Activated T-cell treated with anti-CD3 and anti-CD28 coated beads, Interleukin-2, amount 50 U/mL, for 24 hours (primary cell): ENCODE results near the gene MMEL1.

Experiments
- DNase-seq: peaks from one replicate; pipeline ENCODE4 v3.0.0-alpha.2; 2020
- H3K27ac Mint-ChIP-seq: 2 replicates; pipeline ENCODE4 v1.8.0; 2020; ENCODE audit warnings: mild to moderate bottlenecking, mixed read lengths
- H3K27me3 Mint-ChIP-seq: 2 replicates; pipeline ENCODE4 v1.8.0; 2020; ENCODE audit warnings: mixed read lengths
- H3K36me3 Mint-ChIP-seq: 2 replicates; pipeline ENCODE4 v1.8.0; 2020; ENCODE audit warnings: low read depth, mixed read lengths
- H3K4me1 Mint-ChIP-seq: 2 replicates; pipeline ENCODE4 v1.8.0; 2020; ENCODE audit warnings: low read depth, mixed read lengths
- H3K4me3 Mint-ChIP-seq: 2 replicates; pipeline ENCODE4 v1.8.0; 2020; ENCODE audit warnings: mild to moderate bottlenecking, moderate library complexity, mixed read lengths
- H3K9me3 Mint-ChIP-seq: 2 replicates; pipeline ENCODE4 v1.8.0; 2020; ENCODE audit warnings: mixed read lengths

Gene MMEL1

GRCh38 chr1:2646837-2647236 is 14.0 kb upstream of the MMEL1 start:
- no peak overlapping the region for H3K4me3 Mint-ChIP-seq
- no peak for DNase-seq
- H3K27ac Mint-ChIP-seq = no peak overlapping the region

GRCh38 chr1:2645776-2646175 is 13.0 kb upstream of the MMEL1 start:
- Mint-ChIP-seq H3K4me1 (peaks cover 11% of the 10 kb centered on the region), H3K27me3 (no peaks in the 10 kb centered on the region), H3K4me3 (no peak overlapping the region), H3K36me3 (peaks cover 3% of the 10 kb centered on the region), H3K9me3 (peaks cover 12% of the 10 kb centered on the region), H3K27ac (no peak overlapping the region)
- DNase-seq = peak; percentile 13

More at GRCh38 chr1:2646837-2647236, 14.0 kb upstream of the MMEL1 start:
- H3K4me1 Mint-ChIP-seq = peaks cover 11% of the 10 kb centered on the region
- peaks cover 8% of the 10 kb centered on the region for H3K27me3 Mint-ChIP-seq
- peaks cover 12% of the 10 kb centered on the region for H3K9me3 Mint-ChIP-seq
- peaks cover 3% of the 10 kb centered on the region for H3K36me3 Mint-ChIP-seq

GRCh38 chr1:2645143-2645542 is 12.3 kb upstream of the MMEL1 start:
- H3K4me1 Mint-ChIP-seq = peaks cover 11% of the 10 kb centered on the region
- H3K27ac Mint-ChIP-seq = no peak overlapping the region
- DNase-seq = peak; percentile 21
- no peaks in the 10 kb centered on the region for H3K27me3 Mint-ChIP-seq
- peaks cover 12% of the 10 kb centered on the region for H3K9me3 Mint-ChIP-seq
- peaks cover 3% of the 10 kb centered on the region for H3K36me3 Mint-ChIP-seq
- H3K4me3 Mint-ChIP-seq = no peak overlapping the region

- Mint-ChIP-seq H3K27ac (no peak overlapping the region), H3K4me3 (no peak overlapping the region), H3K9me3 (peaks cover 12% of the 10 kb centered on the region), H3K36me3 (peaks cover 3% of the 10 kb centered on the region), H3K4me1 (peaks cover 11% of the 10 kb centered on the region), H3K27me3 (no peaks in the 10 kb centered on the region)
- peak; percentile 25 for DNase-seq
These were observed 11.8 kb upstream of the MMEL1 start for GRCh38 chr1:2644591-2645101.

- H3K27ac Mint-ChIP-seq = no peak overlapping the region
- H3K36me3 Mint-ChIP-seq = peaks cover 3% of the 10 kb centered on the region
- peak; percentile 26 for DNase-seq
- no peak overlapping the region for H3K4me3 Mint-ChIP-seq
- peaks cover 11% of the 10 kb centered on the region for H3K4me1 Mint-ChIP-seq
- no peaks in the 10 kb centered on the region for H3K27me3 Mint-ChIP-seq
- H3K9me3 Mint-ChIP-seq = peaks cover 12% of the 10 kb centered on the region
These were observed 11.4 kb upstream of the MMEL1 start for GRCh38 chr1:2644171-2644570.

- peaks cover 11% of the 10 kb centered on the region for H3K4me1 Mint-ChIP-seq
- H3K27me3 Mint-ChIP-seq = no peaks in the 10 kb centered on the region
- no peak overlapping the region for H3K27ac Mint-ChIP-seq
- peaks cover 3% of the 10 kb centered on the region for H3K36me3 Mint-ChIP-seq
- H3K9me3 Mint-ChIP-seq = peaks cover 12% of the 10 kb centered on the region
- DNase-seq = peak; percentile 30
- peak overlapping the region; percentile 50 for H3K4me3 Mint-ChIP-seq
These were observed 10.7 kb upstream of the MMEL1 start for GRCh38 chr1:2643414-2644077.

GRCh38 chr1:2642560-2643413 is 10.0 kb upstream of the MMEL1 start:
- Mint-ChIP-seq H3K9me3 (peaks cover 7% of the 10 kb centered on the region), H3K4me3 (peak overlapping the region; percentile 85), H3K27me3 (no peaks in the 10 kb centered on the region), H3K27ac (peak overlapping the region; percentile 94), H3K36me3 (peaks cover 3% of the 10 kb centered on the region), H3K4me1 (peaks cover 11% of the 10 kb centered on the region)
- peak; percentile 96 for DNase-seq

GRCh38 chr1:2642131-2642559 is 9.3 kb upstream of the MMEL1 start:
- peak overlapping the region; percentile 94 for H3K27ac Mint-ChIP-seq

GRCh38 chr1:2641381-2642130 is 8.7 kb upstream of the MMEL1 start:
- DNase-seq = peak; percentile 34
- Mint-ChIP-seq H3K9me3 (peaks cover 8% of the 10 kb centered on the region), H3K4me3 (peak overlapping the region; percentile 85), H3K27ac (peak overlapping the region; percentile 94), H3K4me1 (peaks cover 11% of the 10 kb centered on the region), H3K27me3 (peaks cover 3% of the 10 kb centered on the region), H3K36me3 (peaks cover 3% of the 10 kb centered on the region)

More at GRCh38 chr1:2642131-2642559, 9.3 kb upstream of the MMEL1 start:
- Mint-ChIP-seq H3K9me3 (peaks cover 8% of the 10 kb centered on the region), H3K36me3 (peaks cover 3% of the 10 kb centered on the region), H3K27me3 (no peaks in the 10 kb centered on the region), H3K4me1 (peaks cover 11% of the 10 kb centered on the region), H3K4me3 (peak overlapping the region; percentile 85)
- no peak for DNase-seq

GRCh38 chr1:2640626-2641025 is 7.8 kb upstream of the MMEL1 start:
- Mint-ChIP-seq H3K9me3 (peaks cover 8% of the 10 kb centered on the region), H3K4me3 (no peak overlapping the region), H3K36me3 (peaks cover 3% of the 10 kb centered on the region), H3K4me1 (peaks cover 11% of the 10 kb centered on the region), H3K27ac (peak overlapping the region; percentile 33), H3K27me3 (peaks cover 3% of the 10 kb centered on the region)
- DNase-seq = no peak

- H3K36me3 Mint-ChIP-seq = peaks cover 3% of the 10 kb centered on the region
- peaks cover 3% of the 10 kb centered on the region for H3K27me3 Mint-ChIP-seq
- peak overlapping the region; percentile 33 for H3K27ac Mint-ChIP-seq
- H3K4me3 Mint-ChIP-seq = no peak overlapping the region
- H3K4me1 Mint-ChIP-seq = peaks cover 11% of the 10 kb centered on the region
- H3K9me3 Mint-ChIP-seq = peaks cover 8% of the 10 kb centered on the region
- peak; percentile 29 for DNase-seq
These were observed 7.0 kb upstream of the MMEL1 start for GRCh38 chr1:2639607-2640521.

GRCh38 chr1:2639203-2639602 is 6.4 kb upstream of the MMEL1 start:
- H3K27ac Mint-ChIP-seq = no peak overlapping the region
- H3K36me3 Mint-ChIP-seq = peaks cover 3% of the 10 kb centered on the region
- H3K9me3 Mint-ChIP-seq = peaks cover 8% of the 10 kb centered on the region
- H3K4me3 Mint-ChIP-seq = no peak overlapping the region
- H3K27me3 Mint-ChIP-seq = peaks cover 3% of the 10 kb centered on the region
- H3K4me1 Mint-ChIP-seq = peaks cover 11% of the 10 kb centered on the region
- peak; percentile 26 for DNase-seq

- H3K9me3 Mint-ChIP-seq = peaks cover 8% of the 10 kb centered on the region
- H3K4me3 Mint-ChIP-seq = no peak overlapping the region
- H3K4me1 Mint-ChIP-seq = peaks cover 7% of the 10 kb centered on the region
- H3K27ac Mint-ChIP-seq = no peak overlapping the region
- peaks cover 3% of the 10 kb centered on the region for H3K27me3 Mint-ChIP-seq
- peak; percentile 27 for DNase-seq
- peaks cover 3% of the 10 kb centered on the region for H3K36me3 Mint-ChIP-seq
These were observed 5.8 kb upstream of the MMEL1 start for GRCh38 chr1:2638466-2639115.
